Tibial artery (tissue), 4 donors: Measurements from ENCODE around the gene PPL.

Experiments
- DNase-seq, 2 donors: peaks; one replicate each; pipeline ENCODE4 v3.0.0-alpha.2; 2019
- H3K27ac ChIP-seq, 2 donors: fragments of 200-600 bp; sonication (generic) in 1 of 2; 1 replicate in 1 of 2; 2 replicates in 1 of 2; pipeline ENCODE4 v1.5.1; 2018 to 2019; ENCODE audit warnings: mild to moderate bottlenecking in 1 of 2
- H3K27me3 ChIP-seq, 2 donors: fragments of 200-600 bp; sonication (generic) in 1 of 2; one replicate each; pipeline versions ENCODE4 v1.5.1 to v1.6.0; 2016 to 2019
- H3K36me3 ChIP-seq, 3 donors: fragments of 200-600 bp; sonication (generic) in 2 of 3; one replicate each; pipeline ENCODE4 v1.5.1; 2016 to 2019; ENCODE audit warnings: mild to moderate bottlenecking in 2 of 3
- H3K4me1 ChIP-seq, 4 donors: fragments of 200-600 bp; sonication (generic) in 2 of 4; 1 replicate in 3 of 4; 2 replicates in 1 of 4; pipeline ENCODE4 v1.5.1; 2016 to 2019
- H3K4me3 ChIP-seq, 2 donors: fragments of 200-600 bp; sonication (generic) in 1 of 2; 1 replicate in 1 of 2; 2 replicates in 1 of 2; pipeline ENCODE4 v1.5.1; 2018 to 2019; ENCODE audit warnings: mild to moderate bottlenecking in 2 of 2
- H3K9me3 ChIP-seq, 3 donors: fragments of 200-600 bp; sonication (generic) in 1 of 3; one replicate each; pipeline ENCODE4 v1.5.1; 2016 to 2019
- intact Hi-C: fragments of 100-400 bp; cut with DNase I; formaldehyde crosslinking; loops from one replicate; pipeline ENCODE4 v1.15.0; 2023; ENCODE audit warnings: low total_unique reads
- TF ChIP-seq, protein P1 (sequence below), 2 experiments: fragments of 200-600 bp in 1 of 2; fragments of 450-650 bp in 1 of 2; IDR thresholded peaks; one replicate each; pipeline ENCODE4 v1.5.1; 2017 to 2019; ENCODE audit warnings: antibody characterized with exemption in 2 of 2, mild to moderate bottlenecking in 1 of 2, moderate library complexity in 1 of 2

Gene PPL

DNA sequence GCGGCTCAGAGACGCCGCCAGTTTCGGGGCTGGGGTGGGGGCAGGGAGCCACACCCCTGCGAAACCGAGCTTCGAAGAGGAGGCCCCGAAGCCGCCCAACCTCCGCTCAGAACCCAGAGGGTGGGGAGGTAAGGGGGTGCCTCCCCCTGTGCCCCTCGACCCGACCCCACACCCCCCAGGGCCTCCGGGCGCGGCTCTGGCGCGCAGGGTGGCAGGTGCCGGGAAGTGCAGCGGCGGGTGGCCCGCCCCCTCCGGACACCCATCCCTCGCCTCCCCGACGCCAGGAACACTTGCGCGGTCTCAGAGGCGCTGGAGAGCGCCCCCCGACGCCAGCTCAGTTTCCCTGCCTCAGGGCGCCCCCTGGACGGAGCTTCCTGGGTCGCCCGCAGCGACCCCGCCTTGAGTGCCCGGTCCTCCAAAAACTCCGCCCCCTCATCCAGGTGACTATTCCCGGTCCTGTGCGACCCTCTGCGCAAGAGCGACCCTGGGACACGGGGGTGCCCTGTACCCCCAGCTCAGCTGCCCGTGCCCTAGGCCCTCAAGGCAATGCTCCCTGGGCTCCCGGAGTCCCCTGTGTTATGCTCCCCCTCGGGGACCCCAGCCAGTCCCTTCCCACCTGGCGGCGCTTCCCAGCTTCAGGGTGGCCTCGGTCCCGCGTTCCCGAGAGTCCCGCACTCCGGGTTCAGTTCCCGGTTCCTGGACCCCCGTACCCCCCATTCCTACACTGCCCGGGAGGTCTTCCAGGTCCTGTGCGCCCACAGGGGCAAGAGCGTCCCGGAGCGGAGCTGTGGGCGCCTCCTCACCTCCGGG lies 562 bp downstream of the PPL start:
- Histone ChIP-seq H3K4me3 (peak overlapping the region; percentile 59 to 62), H3K27me3 (peaks cover 0 to 33% of the 10 kb centered on the region in 2 donors), H3K36me3 (peaks cover 0 to 7% (median 0%) of the 10 kb centered on the region in 3 donors), H3K9me3 (no peaks in the 10 kb centered on the region), H3K4me1 (peaks cover 0 to 43% (median 36%) of the 10 kb centered on the region in 4 donors), H3K27ac (peak overlapping the region; percentile 60 to 74)
- intact Hi-C loops, result no loop called here
- TF ChIP-seq, protein P1, sequence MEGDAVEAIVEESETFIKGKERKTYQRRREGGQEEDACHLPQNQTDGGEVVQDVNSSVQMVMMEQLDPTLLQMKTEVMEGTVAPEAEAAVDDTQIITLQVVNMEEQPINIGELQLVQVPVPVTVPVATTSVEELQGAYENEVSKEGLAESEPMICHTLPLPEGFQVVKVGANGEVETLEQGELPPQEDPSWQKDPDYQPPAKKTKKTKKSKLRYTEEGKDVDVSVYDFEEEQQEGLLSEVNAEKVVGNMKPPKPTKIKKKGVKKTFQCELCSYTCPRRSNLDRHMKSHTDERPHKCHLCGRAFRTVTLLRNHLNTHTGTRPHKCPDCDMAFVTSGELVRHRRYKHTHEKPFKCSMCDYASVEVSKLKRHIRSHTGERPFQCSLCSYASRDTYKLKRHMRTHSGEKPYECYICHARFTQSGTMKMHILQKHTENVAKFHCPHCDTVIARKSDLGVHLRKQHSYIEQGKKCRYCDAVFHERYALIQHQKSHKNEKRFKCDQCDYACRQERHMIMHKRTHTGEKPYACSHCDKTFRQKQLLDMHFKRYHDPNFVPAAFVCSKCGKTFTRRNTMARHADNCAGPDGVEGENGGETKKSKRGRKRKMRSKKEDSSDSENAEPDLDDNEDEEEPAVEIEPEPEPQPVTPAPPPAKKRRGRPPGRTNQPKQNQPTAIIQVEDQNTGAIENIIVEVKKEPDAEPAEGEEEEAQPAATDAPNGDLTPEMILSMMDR (IDR thresholded peaks at IDR 0.05), result peak in 1 of 2 experiments; percentile 11
- peak; percentile 45 to 74 for DNase-seq

DNA sequence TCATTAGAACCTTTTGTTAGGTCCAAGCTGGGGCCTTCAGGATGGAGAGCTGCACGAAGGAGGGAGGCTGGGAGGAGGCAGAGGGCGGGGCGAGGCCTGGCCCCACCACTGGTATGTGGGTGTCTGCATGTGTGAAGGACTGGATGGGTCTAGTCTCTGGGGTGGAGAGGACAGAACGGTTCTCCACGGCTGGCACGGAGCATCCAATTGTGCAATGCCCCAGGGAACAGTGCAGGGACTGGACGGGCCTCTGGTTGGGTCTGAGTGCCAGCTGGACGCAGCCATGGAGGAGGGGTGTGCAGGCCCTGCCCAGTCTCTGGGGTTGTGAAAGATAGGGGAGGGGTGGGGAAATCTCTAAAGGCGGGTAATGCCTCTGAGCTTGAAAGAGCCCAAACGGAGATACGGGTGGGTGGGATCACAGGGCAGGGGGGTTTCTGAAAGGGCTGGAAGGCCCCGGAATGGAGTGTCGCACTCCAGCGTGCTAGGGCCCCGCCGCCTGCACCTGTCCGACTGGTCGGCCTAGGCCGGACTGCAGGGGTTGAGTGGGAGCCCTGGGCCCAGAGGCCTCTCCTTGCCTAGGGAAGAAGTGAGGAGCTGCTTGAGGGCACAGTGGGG lies 1.6 kb downstream of the PPL start:
- TF ChIP-seq, protein P1 (IDR thresholded peaks at IDR 0.05), result no peak
- no peaks in the 10 kb centered on the region for H3K9me3 ChIP-seq
- intact Hi-C loops, result no loop called here
- peaks cover 0 to 8% (median 0%) of the 10 kb centered on the region in 3 donors for H3K36me3 ChIP-seq
- peaks cover 0 to 33% of the 10 kb centered on the region in 2 donors for H3K27me3 ChIP-seq
- H3K27ac ChIP-seq, result peak overlapping the region; percentile 60 to 74
- peak; percentile 95 to 98 for DNase-seq
- peak overlapping the region; percentile 59 to 62 for H3K4me3 ChIP-seq
- H3K4me1 ChIP-seq, result peaks cover 0 to 43% (median 36%) of the 10 kb centered on the region in 4 donors

DNA sequence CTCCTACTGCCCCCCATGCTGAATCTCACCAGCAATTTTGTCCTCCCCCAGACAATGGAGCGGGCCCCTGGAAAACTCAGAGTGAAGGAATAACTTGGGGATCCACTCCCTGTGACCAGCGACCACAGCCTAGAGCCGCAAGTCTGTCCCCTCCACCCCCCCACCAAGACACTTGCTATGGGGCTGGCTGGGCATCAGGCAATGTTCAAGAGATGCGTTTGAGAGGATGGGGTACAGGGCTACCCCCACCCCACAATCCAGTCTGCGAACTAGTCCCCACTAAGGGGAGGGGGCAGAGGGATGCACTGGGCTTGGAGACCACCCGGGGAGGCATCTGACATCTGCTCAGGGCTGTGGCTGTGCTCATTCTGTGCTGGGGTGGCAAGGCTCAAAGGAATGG lies 2.4 kb downstream of the PPL start:
- TF ChIP-seq, protein P1 (IDR thresholded peaks at IDR 0.05), result no peak
- intact Hi-C loops, result no loop called here
- H3K36me3 ChIP-seq, result peaks cover 0 to 8% (median 0%) of the 10 kb centered on the region in 3 donors
- H3K4me3 ChIP-seq, result peak overlapping the region in 1 of 2 donors; percentile 5
- peak overlapping the region; percentile 25 to 51 for H3K27ac ChIP-seq
- peaks cover 0 to 43% (median 36%) of the 10 kb centered on the region in 4 donors for H3K4me1 ChIP-seq
- DNase-seq, result no peak
- H3K9me3 ChIP-seq, result no peaks in the 10 kb centered on the region
- peaks cover 0 to 33% of the 10 kb centered on the region in 2 donors for H3K27me3 ChIP-seq

DNA sequence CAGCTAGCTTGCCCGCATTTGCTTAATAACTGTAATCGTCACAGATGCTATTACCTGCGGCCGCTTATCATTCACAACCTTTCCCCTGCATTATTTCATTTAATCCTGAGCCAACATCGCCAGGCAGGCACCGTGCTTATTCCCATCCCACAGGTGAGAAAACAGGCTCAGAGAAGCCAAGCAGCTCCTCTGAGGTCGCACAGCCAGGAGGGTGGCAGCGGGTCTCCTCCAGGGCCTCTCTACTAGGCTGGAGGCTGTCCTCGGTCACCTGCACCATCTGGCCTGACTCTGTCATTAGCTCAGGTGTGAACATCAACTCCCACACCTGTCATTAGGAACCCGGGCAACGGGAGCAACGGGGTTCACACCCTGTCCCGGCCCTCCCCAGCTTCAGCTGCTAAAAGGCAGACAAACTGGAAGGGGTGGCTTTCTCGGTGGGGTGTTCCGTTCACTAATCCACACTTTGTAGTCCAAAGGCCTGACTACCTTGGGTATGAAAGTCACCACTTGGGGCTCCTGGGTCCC lies 3.0 kb downstream of the PPL start:
- no peak for DNase-seq
- H3K4me1 ChIP-seq, result peaks cover 0 to 43% (median 36%) of the 10 kb centered on the region in 4 donors
- peaks cover 0 to 33% of the 10 kb centered on the region in 2 donors for H3K27me3 ChIP-seq
- no peaks in the 10 kb centered on the region for H3K9me3 ChIP-seq
- no peak overlapping the region for H3K4me3 ChIP-seq
- peak overlapping the region in 1 of 2 donors; percentile 51 for H3K27ac ChIP-seq
- TF ChIP-seq, protein P1 (IDR thresholded peaks at IDR 0.05), result no peak
- peaks cover 0 to 8% (median 0%) of the 10 kb centered on the region in 3 donors for H3K36me3 ChIP-seq
- intact Hi-C loops, result no loop called here

DNA sequence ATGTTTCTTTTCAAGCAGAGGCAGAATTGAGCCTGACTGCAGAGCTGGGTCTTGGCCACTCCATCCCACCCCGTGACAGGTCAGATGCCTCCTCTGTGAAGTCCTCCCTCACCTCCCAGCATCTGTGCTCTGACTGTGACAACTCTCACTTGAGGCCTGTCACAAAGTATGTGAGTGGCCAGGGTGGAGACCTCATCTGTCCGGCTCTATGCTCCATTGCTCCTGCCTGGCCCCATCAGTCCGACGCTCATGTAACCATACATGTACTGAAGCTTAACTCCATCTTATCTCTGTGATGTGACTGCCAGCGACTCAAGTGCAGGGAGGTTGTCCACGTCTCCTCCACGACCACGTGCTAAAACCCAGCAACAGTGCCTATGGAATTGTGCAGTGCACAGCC lies 3.5 kb downstream of the PPL start:
- TF ChIP-seq, protein P1 (IDR thresholded peaks at IDR 0.05), result no peak
- H3K4me3 ChIP-seq, result no peak overlapping the region
- H3K36me3 ChIP-seq, result peaks cover 0 to 8% (median 0%) of the 10 kb centered on the region in 3 donors
- H3K27me3 ChIP-seq, result peaks cover 0 to 33% of the 10 kb centered on the region in 2 donors
- no peak overlapping the region for H3K27ac ChIP-seq
- DNase-seq, result no peak
- peaks cover 0 to 43% (median 36%) of the 10 kb centered on the region in 4 donors for H3K4me1 ChIP-seq
- intact Hi-C loops, result no loop called here
- no peaks in the 10 kb centered on the region for H3K9me3 ChIP-seq
